Type B pancreatic cell (in vitro differentiated cells): ENCODE measurements around the gene DIRAS1. TPM values are rescaled to one million over a fixed set of nuclear protein-coding genes. Genes with fewer than 3 reads are reported as not detected.

Source experiments
- DNase-seq: peaks from one replicate; pipeline ENCODE4 v3.0.0; 2021; ENCODE audit warnings: mixed read lengths; ENCODE audit not compliant: unreplicated experiment; ENCODE audit errors: extremely low spot score
- H3K27ac Mint-ChIP-seq: 2 replicates; pipeline ENCODE4 v1.8.0; 2021; ENCODE audit warnings: mild to moderate bottlenecking, mixed read lengths
- H3K27me3 Mint-ChIP-seq: 2 replicates; pipeline ENCODE4 v1.8.0; 2021; ENCODE audit warnings: mixed read lengths
- H3K36me3 Mint-ChIP-seq: 2 replicates; pipeline ENCODE4 v1.8.0; 2021; ENCODE audit warnings: mixed read lengths
- H3K4me1 Mint-ChIP-seq: one replicate; pipeline ENCODE4 v1.8.0; 2021; ENCODE audit warnings: mixed read lengths; ENCODE audit not compliant: unreplicated experiment
- H3K4me3 Mint-ChIP-seq: 2 replicates; pipeline ENCODE4 v1.8.0; 2021; ENCODE audit warnings: mild to moderate bottlenecking, mixed read lengths
- H3K9me3 Mint-ChIP-seq: 2 replicates; pipeline ENCODE4 v1.8.0; 2021; ENCODE audit warnings: mixed read lengths
- CTCF ChIP-seq: fragments of 200-600 bp; sonication (generic); conservative IDR thresholded peaks from 2 replicates; pipeline ENCODE4 v1.5.0; 2021; ENCODE audit warnings: antibody characterized with exemption, mild to moderate bottlenecking
- total RNA-seq: library from RNA; stranded (reverse); gene quantifications from 2 replicates; pipeline ENCODE4 v1.2.1, GENCODE V29; 2021; ENCODE audit warnings: low replicate concordance

DIRAS1 gene
- total RNA-seq, 1 donor from 2014 or later: 10.4 TPM

- Mint-ChIP-seq H3K4me1 (peaks cover 9% of the 10 kb centered on the region), H3K36me3 (peaks cover 5% of the 10 kb centered on the region), H3K27me3 (peaks cover 17% of the 10 kb centered on the region), H3K27ac (no peak within 1 kb of the TSS), H3K4me3 (peak within 1 kb of the TSS; percentile 86), H3K9me3 (no peaks in the 10 kb centered on the region)
- peak; percentile 100 for DNase-seq
- peak; percentile 32 for TF ChIP-seq CTCF
Observed at GRCh38 chr19:2739602-2740313, 18.6 kb upstream of the DIRAS1 start, which contains the start of gene SLC39A3. Gene SLC39A3 (minus strand): TSS chr19:2740017. CDS start chr19:2737257, 2,760 bp downstream.

GRCh38 chr19:2736550-2737190, 15.5 kb upstream of the DIRAS1 start:
- Mint-ChIP-seq H3K36me3 (peaks cover 5% of the 10 kb centered on the region), H3K9me3 (no peaks in the 10 kb centered on the region), H3K27me3 (peaks cover 4% of the 10 kb centered on the region), H3K27ac (no peak overlapping the region), H3K4me3 (no peak overlapping the region), H3K4me1 (peaks cover 14% of the 10 kb centered on the region)
- TF ChIP-seq CTCF: no peak
- DNase-seq: no peak

- H3K36me3 Mint-ChIP-seq: peaks cover 5% of the 10 kb centered on the region
- no peaks in the 10 kb centered on the region for H3K9me3 Mint-ChIP-seq
- no peak for DNase-seq
- no peak for TF ChIP-seq CTCF
- H3K4me1 Mint-ChIP-seq: peaks cover 14% of the 10 kb centered on the region
- peaks cover 4% of the 10 kb centered on the region for H3K27me3 Mint-ChIP-seq
- H3K4me3 Mint-ChIP-seq: no peak overlapping the region
- no peak overlapping the region for H3K27ac Mint-ChIP-seq
Observed at GRCh38 chr19:2735374-2735773, 14.2 kb upstream of the DIRAS1 start.

- Mint-ChIP-seq H3K4me3 (no peak overlapping the region), H3K27ac (no peak overlapping the region), H3K4me1 (peaks cover 11% of the 10 kb centered on the region), H3K27me3 (no peaks in the 10 kb centered on the region), H3K36me3 (peaks cover 5% of the 10 kb centered on the region), H3K9me3 (no peaks in the 10 kb centered on the region)
- no peak for DNase-seq
- no peak for TF ChIP-seq CTCF
Observed at GRCh38 chr19:2734589-2735288, 13.6 kb upstream of the DIRAS1 start.

GRCh38 chr19:2733930-2734588, 12.9 kb upstream of the DIRAS1 start:
- peaks cover 5% of the 10 kb centered on the region for H3K36me3 Mint-ChIP-seq
- H3K4me3 Mint-ChIP-seq: no peak overlapping the region
- DNase-seq: no peak
- H3K27me3 Mint-ChIP-seq: no peaks in the 10 kb centered on the region
- peaks cover 7% of the 10 kb centered on the region for H3K4me1 Mint-ChIP-seq
- no peak overlapping the region for H3K27ac Mint-ChIP-seq
- no peak for TF ChIP-seq CTCF
- no peaks in the 10 kb centered on the region for H3K9me3 Mint-ChIP-seq
